Thymus (tissue), 11 donors: ENCODE data around the gene HOXA10. TPM values are rescaled to one million over a fixed set of nuclear protein-coding genes. Genes with fewer than 3 reads are reported as not detected.

Source experiments
- DNase-seq, 9 donors: peaks; one replicate each; pipeline ENCODE4 v3.0.0-alpha.2; 2013; ENCODE audit warnings: low spot score in 9 of 9, low read depth in 6 of 9, missing footprints in 1 of 9
- H3K27ac ChIP-seq, 2 donors: one replicate each; pipeline ENCODE4 v1.5.1; 2013; ENCODE audit warnings: control low read depth in 1 of 2, low read depth in 1 of 2, low read length in 1 of 2, mild to moderate bottlenecking in 1 of 2, moderate library complexity in 1 of 2
- H3K27me3 ChIP-seq, 2 donors: one replicate each; pipeline ENCODE4 v1.5.1; 2013; ENCODE audit warnings: low read length in 1 of 2; ENCODE audit not compliant: control insufficient read depth in 2 of 2, insufficient read depth in 1 of 2
- H3K36me3 ChIP-seq, 2 donors: one replicate each; pipeline ENCODE4 v1.5.1; 2013; ENCODE audit warnings: low read length in 1 of 2, mild to moderate bottlenecking in 1 of 2, moderate library complexity in 1 of 2; ENCODE audit not compliant: control insufficient read depth in 2 of 2, insufficient read depth in 2 of 2
- H3K4me1 ChIP-seq, 2 donors: one replicate each; pipeline ENCODE4 v1.5.1; 2013; ENCODE audit warnings: low read length in 2 of 2; ENCODE audit not compliant: control insufficient read depth in 2 of 2, insufficient read depth in 2 of 2
- H3K4me3 ChIP-seq, 2 donors: one replicate each; pipeline ENCODE4 v1.5.1; 2013; ENCODE audit warnings: low read length in 2 of 2, control low read depth in 1 of 2, mild to moderate bottlenecking in 1 of 2
- H3K9me3 ChIP-seq, 2 donors: one replicate each; pipeline ENCODE4 v1.5.1; 2013; ENCODE audit warnings: low read length in 1 of 2, mild to moderate bottlenecking in 1 of 2; ENCODE audit not compliant: control insufficient read depth in 2 of 2, insufficient read depth in 1 of 2
- WGBS: extraction: QIAGEN DNeasy Blood & Tissue Kit; methylation state at CpG from one replicate; pipeline ENCODE4 v1.1.7; 2013; 5-methylcytosine and 5-hydroxymethylcytosine counted together
- polyA plus RNA-seq: library from polyadenylated mRNA; stranded (reverse); fragments of 200-250 nt; gene quantifications from one replicate; pipeline ENCODE4 v1.2.3, GENCODE V29; 2013
- total RNA-seq: library from RNA; stranded (reverse); fragments of 120-200 nt; gene quantifications from one replicate; pipeline ENCODE4 v1.2.4, GENCODE V29; 2013
- donor health status: healthy.

Gene HOXA10
- total and polyA plus RNA-seq, 2 donors = 1.1 to 3.5 TPM

DNA sequence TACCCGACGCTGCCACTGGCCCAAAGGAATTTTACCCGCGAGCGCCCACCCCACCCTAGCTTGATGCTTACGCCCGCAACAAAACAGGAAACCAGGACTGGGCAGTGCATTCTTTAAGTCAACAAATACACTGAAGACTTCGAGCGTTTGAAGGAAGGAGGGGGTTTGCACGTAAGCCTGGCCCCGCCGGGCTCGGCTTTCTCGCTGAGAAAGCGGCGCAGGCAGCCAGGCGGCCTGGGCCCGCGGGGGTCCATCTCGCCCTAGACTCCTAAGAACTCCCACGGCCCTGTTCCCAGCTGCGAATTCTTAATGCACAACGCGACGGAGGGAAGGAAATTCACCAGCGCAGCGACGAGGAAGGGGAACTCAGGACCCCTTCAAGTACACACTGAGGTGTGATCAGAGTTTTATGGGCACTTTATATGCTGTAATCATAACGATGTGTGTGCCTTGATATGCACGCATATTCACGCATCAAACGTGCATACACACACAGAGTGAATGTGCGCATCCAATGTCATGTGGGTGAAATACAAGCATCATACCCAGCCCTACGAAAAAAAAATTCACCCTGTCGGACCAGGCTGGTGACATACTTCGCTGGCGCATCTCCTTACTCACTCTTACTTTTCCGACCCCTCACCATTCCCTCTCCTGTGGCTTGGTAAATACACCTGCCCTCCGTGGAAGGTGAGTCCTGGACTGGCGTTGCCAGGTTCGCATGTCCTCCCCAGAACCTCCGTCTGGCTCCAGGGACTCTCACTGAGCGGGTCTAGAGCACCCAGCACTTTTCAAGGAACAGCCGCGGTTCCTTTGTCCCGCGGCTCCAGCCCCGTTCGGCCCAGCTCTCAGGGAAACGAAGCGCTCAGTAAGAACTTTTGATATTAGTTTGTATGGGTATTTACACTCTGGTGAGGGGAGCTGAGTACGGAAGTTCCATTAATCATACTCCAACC, 31.5 kb upstream of the HOXA10 start:
- DNase-seq = no peak
- Histone ChIP-seq H3K4me3 (no peak overlapping the region), H3K4me1 (peaks cover 3 to 5% of the 10 kb centered on the region in 2 donors), H3K36me3 (no peaks in the 10 kb centered on the region), H3K27me3 (peaks cover 89 to 100% of the 10 kb centered on the region in 2 donors), H3K9me3 (peaks cover 1 to 8% of the 10 kb centered on the region in 2 donors), H3K27ac (no peak overlapping the region)
- 8% methylated on average over 52 of the region's 52 CpGs for WGBS

DNA sequence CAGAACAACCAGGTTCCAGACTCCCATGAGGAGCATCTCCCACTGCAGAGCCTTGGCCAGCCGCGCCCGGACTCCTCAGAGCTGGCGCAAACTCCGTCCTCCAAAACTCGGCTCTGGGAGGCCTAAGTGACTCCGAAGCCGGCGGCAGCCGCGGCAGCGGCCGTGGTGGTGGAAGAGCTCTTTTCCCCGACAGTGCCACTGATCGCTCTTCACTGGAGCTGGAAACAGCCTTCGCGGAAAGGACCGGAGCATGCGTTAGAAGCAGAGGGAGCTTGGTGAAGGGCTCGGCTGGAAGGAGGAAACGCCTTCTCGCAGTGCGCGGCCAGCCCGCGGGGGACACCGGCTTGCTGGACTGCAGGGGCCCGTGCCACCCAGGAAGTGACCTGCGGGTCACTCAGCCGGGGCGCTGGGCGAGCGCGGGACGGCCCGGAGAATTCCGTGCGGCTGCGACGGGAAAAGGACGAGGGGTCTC, 30.8 kb upstream of the HOXA10 start:
- no peak for DNase-seq
- peaks cover 1 to 4% of the 10 kb centered on the region in 2 donors for H3K9me3 ChIP-seq
- no peaks in the 10 kb centered on the region for H3K36me3 ChIP-seq
- WGBS = 8% methylated on average over 41 of the region's 41 CpGs
- peaks cover 89 to 99% of the 10 kb centered on the region in 2 donors for H3K27me3 ChIP-seq
- no peak overlapping the region for H3K4me3 ChIP-seq
- H3K4me1 ChIP-seq = peaks cover 5 to 6% of the 10 kb centered on the region in 2 donors
- no peak overlapping the region for H3K27ac ChIP-seq

GRCh38 chr7:27203964-27204594, 30.0 kb upstream of the HOXA10 start:
- WGBS = 24% methylated on average over 4 of the region's 4 CpGs
- Histone ChIP-seq H3K4me3 (no peak overlapping the region), H3K36me3 (no peaks in the 10 kb centered on the region), H3K27ac (no peak overlapping the region), H3K4me1 (peaks cover 7 to 14% of the 10 kb centered on the region in 2 donors), H3K9me3 (peaks cover 1 to 4% of the 10 kb centered on the region in 2 donors), H3K27me3 (peaks cover 91 to 97% of the 10 kb centered on the region in 2 donors)
- no peak for DNase-seq

GRCh38 chr7:27203365-27203953, 29.3 kb upstream of the HOXA10 start:
- WGBS = 10% methylated on average over 10 of the region's 10 CpGs
- peaks cover 9 to 16% of the 10 kb centered on the region in 2 donors for H3K4me1 ChIP-seq
- H3K9me3 ChIP-seq = peaks cover 1 to 4% of the 10 kb centered on the region in 2 donors
- no peaks in the 10 kb centered on the region for H3K36me3 ChIP-seq
- no peak for DNase-seq
- no peak overlapping the region for H3K4me3 ChIP-seq
- H3K27me3 ChIP-seq = peaks cover 91 to 97% of the 10 kb centered on the region in 2 donors
- H3K27ac ChIP-seq = no peak overlapping the region

DNA sequence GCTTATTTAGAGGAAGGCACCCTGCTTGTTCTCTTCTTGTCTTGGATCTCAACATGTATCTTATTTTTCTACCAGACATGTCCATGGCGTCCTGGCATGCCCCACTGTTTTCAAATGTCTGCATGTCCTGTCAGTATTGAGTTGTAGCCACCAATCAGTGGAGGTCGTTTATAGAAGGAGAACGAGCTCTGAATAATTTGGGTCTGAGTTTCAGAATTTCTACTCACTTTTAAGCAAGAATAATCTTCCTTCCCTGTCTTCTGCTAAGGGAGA, 28.7 kb upstream of the HOXA10 start:
- 12% methylated on average over 3 of the region's 3 CpGs for WGBS
- H3K9me3 ChIP-seq = peaks cover 1 to 4% of the 10 kb centered on the region in 2 donors
- no peak overlapping the region for H3K4me3 ChIP-seq
- H3K4me1 ChIP-seq = peaks cover 9 to 16% of the 10 kb centered on the region in 2 donors
- no peak overlapping the region for H3K27ac ChIP-seq
- peaks cover 92 to 97% of the 10 kb centered on the region in 2 donors for H3K27me3 ChIP-seq
- H3K36me3 ChIP-seq = no peaks in the 10 kb centered on the region
- no peak for DNase-seq

GRCh38 chr7:27202018-27202861, 28.1 kb upstream of the HOXA10 start:
- 18% methylated on average over 30 of the region's 30 CpGs for WGBS
- Histone ChIP-seq H3K4me1 (peaks cover 9 to 16% of the 10 kb centered on the region in 2 donors), H3K36me3 (no peaks in the 10 kb centered on the region), H3K9me3 (peaks cover 1 to 4% of the 10 kb centered on the region in 2 donors), H3K27me3 (peaks cover 93 to 97% of the 10 kb centered on the region in 2 donors), H3K27ac (no peak overlapping the region), H3K4me3 (no peak overlapping the region)
- DNase-seq = no peak

DNA sequence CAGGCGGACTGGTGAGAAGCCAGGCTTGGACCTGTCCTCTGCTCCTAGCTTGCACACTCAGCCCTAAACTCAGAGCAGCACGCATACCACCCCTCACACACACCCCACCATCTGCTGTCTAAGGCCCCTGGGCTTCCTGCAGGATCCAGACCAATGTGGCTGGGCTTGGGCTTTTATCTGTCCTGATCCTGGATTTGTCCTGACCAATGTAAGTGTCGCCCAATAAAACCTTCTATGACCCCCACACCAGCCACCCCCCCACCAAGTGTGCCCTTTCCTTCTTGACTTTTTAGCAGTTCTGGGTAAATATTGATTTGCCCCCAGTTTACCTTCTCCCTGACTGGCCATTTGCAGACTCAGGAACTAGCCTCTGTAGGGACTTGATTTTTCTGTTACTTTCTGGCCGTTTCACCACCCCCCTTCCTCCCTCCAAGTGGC, 27.5 kb upstream of the HOXA10 start:
- H3K36me3 ChIP-seq = no peaks in the 10 kb centered on the region
- H3K4me1 ChIP-seq = peaks cover 9 to 16% of the 10 kb centered on the region in 2 donors
- WGBS = 5% methylated on average over 4 of the region's 4 CpGs
- no peak for DNase-seq
- no peak overlapping the region for H3K4me3 ChIP-seq
- H3K9me3 ChIP-seq = peaks cover 1 to 4% of the 10 kb centered on the region in 2 donors
- H3K27ac ChIP-seq = no peak overlapping the region
- peaks cover 88 to 97% of the 10 kb centered on the region in 2 donors for H3K27me3 ChIP-seq

DNA sequence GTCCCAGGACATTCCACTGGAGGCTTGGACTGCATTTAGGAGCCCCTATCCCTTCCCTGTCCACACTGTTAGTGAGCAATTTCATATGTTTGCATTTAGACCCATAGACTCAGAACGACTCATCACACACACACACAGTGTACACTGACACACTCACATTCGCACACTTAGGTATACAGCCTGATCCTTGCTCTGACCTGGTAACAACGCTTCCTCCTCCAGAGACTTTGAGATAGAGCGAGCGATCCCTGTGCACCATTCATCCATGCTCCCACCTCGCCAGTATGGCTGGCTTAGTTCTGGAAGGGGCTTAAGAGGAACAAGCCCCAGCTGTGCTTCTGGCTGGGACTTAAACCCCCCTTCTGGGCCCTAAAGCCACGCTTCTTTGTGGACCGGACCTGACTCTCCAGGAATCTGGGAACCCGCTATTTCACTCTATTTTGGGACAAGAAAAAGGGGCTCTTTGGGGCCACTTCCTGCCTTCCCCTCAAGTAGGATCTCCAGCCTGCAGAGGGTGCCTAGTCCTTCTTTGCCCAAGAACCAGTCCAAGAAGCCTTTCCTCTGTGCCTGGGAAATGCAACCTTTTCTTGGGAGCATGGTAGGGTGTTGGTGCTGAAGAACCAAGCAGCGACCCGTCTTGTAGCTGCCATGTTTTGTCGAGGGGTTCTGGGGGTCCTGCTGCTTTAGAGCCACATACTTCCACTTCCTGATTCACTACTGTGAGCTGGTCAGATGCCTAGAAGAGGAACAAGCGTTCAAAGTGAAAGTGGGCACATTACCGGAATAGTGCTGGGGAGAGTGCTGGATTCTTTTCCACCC, 26.9 kb upstream of the HOXA10 start:
- H3K36me3 ChIP-seq = no peaks in the 10 kb centered on the region
- H3K9me3 ChIP-seq = peaks cover 1 to 4% of the 10 kb centered on the region in 2 donors
- H3K4me1 ChIP-seq = peaks cover 9 to 16% of the 10 kb centered on the region in 2 donors
- H3K4me3 ChIP-seq = peak overlapping the region in 1 of 2 donors; percentile 65
- WGBS = 9% methylated on average over 14 of the region's 14 CpGs
- DNase-seq = no peak
- no peak overlapping the region for H3K27ac ChIP-seq
- peaks cover 88 to 97% of the 10 kb centered on the region in 2 donors for H3K27me3 ChIP-seq
